GM21515 (cell line): ENCODE results near the gene ETFBKMT.
"Not testable (repeated sequence)": the region's sequence is repeated elsewhere in the genome, so short reads cannot be mapped to it uniquely, and the experiment has no call there.

Experiments used
- ATAC-seq: cut with Tn5 transposase; IDR thresholded peaks from one replicate; pipeline ENCODE4 v1.9.1; 2021; ENCODE audit not compliant: unreplicated experiment

ETFBKMT gene

GRCh38 chr12:31716998-31717397, 57.5 kb downstream of the ETFBKMT start:
- not testable (repeated sequence) for ATAC-seq

- not testable (repeated sequence) for ATAC-seq
These were observed 59.2 kb downstream of the ETFBKMT start for GRCh38 chr12:31718542-31719198.

GRCh38 chr12:31722580-31722979, 63.1 kb downstream of the ETFBKMT start:
- ATAC-seq: no peak
